GM18867 (cell line): ENCODE data around the gene AFAP1.

ENCODE experiments used
- ATAC-seq: cut with Tn5 transposase; IDR thresholded peaks from one replicate; pipeline ENCODE4 v1.9.1; 2021; ENCODE audit warnings: mild to moderate bottlenecking, moderate library complexity; ENCODE audit not compliant: unreplicated experiment

AFAP1 gene

GRCh38 chr4:7970361-7970946 lies 30.8 kb upstream of the AFAP1 start:
- ATAC-seq, result peak; percentile 10

GRCh38 chr4:7968262-7968896 lies 28.7 kb upstream of the AFAP1 start:
- no peak for ATAC-seq

- ATAC-seq, result no peak
Observed at GRCh38 chr4:7967501-7968261, 28.0 kb upstream of the AFAP1 start.

GRCh38 chr4:7967063-7967440 lies 27.4 kb upstream of the AFAP1 start:
- no peak for ATAC-seq

GRCh38 chr4:7966281-7967062 lies 26.8 kb upstream of the AFAP1 start:
- ATAC-seq, result no peak

- no peak for ATAC-seq
Observed at GRCh38 chr4:7964890-7965662, 25.4 kb upstream of the AFAP1 start.

GRCh38 chr4:7964459-7964858 lies 24.8 kb upstream of the AFAP1 start:
- ATAC-seq, result peak; percentile 40

GRCh38 chr4:7963691-7964090 lies 24.0 kb upstream of the AFAP1 start:
- no peak for ATAC-seq

- ATAC-seq, result no peak
Observed at GRCh38 chr4:7962609-7963508, 23.2 kb upstream of the AFAP1 start.

GRCh38 chr4:7960790-7961655 lies 21.4 kb upstream of the AFAP1 start:
- ATAC-seq, result peak; percentile 50

- no peak for ATAC-seq
Observed at GRCh38 chr4:7960017-7960789, 20.5 kb upstream of the AFAP1 start.

- ATAC-seq, result no peak
Observed at GRCh38 chr4:7959078-7959477, 19.4 kb upstream of the AFAP1 start.

- no peak for ATAC-seq
Observed at GRCh38 chr4:7956934-7957656, 17.4 kb upstream of the AFAP1 start.

GRCh38 chr4:7956270-7956808 lies 16.7 kb upstream of the AFAP1 start:
- no peak for ATAC-seq

- no peak for ATAC-seq
Observed at GRCh38 chr4:7955393-7955792, 15.7 kb upstream of the AFAP1 start.

- ATAC-seq, result no peak
Observed at GRCh38 chr4:7952615-7953014, 13.0 kb upstream of the AFAP1 start.
